Left renal cortex interstitium (tissue), 4 donors: Measurements from ENCODE around the gene ACVR1. TPM values are rescaled to one million over a fixed set of nuclear protein-coding genes. Genes with fewer than 3 reads are reported as not detected.
"Not testable (repeated sequence)": the region's sequence is repeated elsewhere in the genome, so short reads cannot be mapped to it uniquely, and the experiment has no call there.

ENCODE experiments used
- DNase-seq, 4 donors: peaks; one replicate each; pipeline ENCODE4 v3.0.0-alpha.2; 2013; ENCODE audit warnings: low read depth in 4 of 4, low spot score in 2 of 4, missing footprints in 1 of 4
- polyA plus RNA-seq, 4 donors: library from polyadenylated mRNA; unstranded; fragments of 120-200 nt; gene quantifications; one replicate each; pipeline ENCODE4 v1.2.1, GENCODE V29; 2013; ENCODE audit not compliant: insufficient read length in 4 of 4

The ACVR1 gene
- polyA plus RNA-seq, 4 donors: 24.5 to 33.8 (median 27.0) TPM

GRCh38 chr2:157831573-157832315 lies 44.4 kb downstream of the ACVR1 start:
- no peak for DNase-seq

- DNase-seq: no peak
Observed at GRCh38 chr2:157830696-157831570, 45.2 kb downstream of the ACVR1 start.

- DNase-seq: no peak
Observed at GRCh38 chr2:157830266-157830665, 45.9 kb downstream of the ACVR1 start.

GRCh38 chr2:157827377-157827776 lies 48.8 kb downstream of the ACVR1 start:
- DNase-seq: no peak

GRCh38 chr2:157826644-157827043 lies 49.5 kb downstream of the ACVR1 start:
- DNase-seq: not testable (repeated sequence)

GRCh38 chr2:157825885-157826284 lies 50.2 kb downstream of the ACVR1 start:
- DNase-seq: no peak

- DNase-seq: no peak
Observed at GRCh38 chr2:157822993-157823392, 53.1 kb downstream of the ACVR1 start.

- DNase-seq: no peak
Observed at GRCh38 chr2:157822533-157822932, 53.6 kb downstream of the ACVR1 start.

GRCh38 chr2:157821519-157822131 lies 54.5 kb downstream of the ACVR1 start:
- no peak for DNase-seq

- DNase-seq: no peak
Observed at GRCh38 chr2:157820193-157820592, 55.9 kb downstream of the ACVR1 start.

- DNase-seq: no peak
Observed at GRCh38 chr2:157819761-157820160, 56.4 kb downstream of the ACVR1 start.

- no peak for DNase-seq
Observed at GRCh38 chr2:157818227-157818626, 57.9 kb downstream of the ACVR1 start.

GRCh38 chr2:157815421-157815820 lies 60.7 kb downstream of the ACVR1 start:
- DNase-seq: no peak

- no peak for DNase-seq
Observed at GRCh38 chr2:157813467-157813866, 62.7 kb downstream of the ACVR1 start.

GRCh38 chr2:157810037-157810436 lies 66.1 kb downstream of the ACVR1 start:
- DNase-seq: no peak

GRCh38 chr2:157809212-157809611 lies 66.9 kb downstream of the ACVR1 start:
- DNase-seq: no peak

- DNase-seq: no peak
Observed at GRCh38 chr2:157808421-157808820, 67.7 kb downstream of the ACVR1 start.

- no peak for DNase-seq
Observed at GRCh38 chr2:157806426-157807077, 69.6 kb downstream of the ACVR1 start.

GRCh38 chr2:157805519-157805918 lies 70.6 kb downstream of the ACVR1 start:
- DNase-seq: no peak

GRCh38 chr2:157804355-157804754 lies 71.8 kb downstream of the ACVR1 start:
- DNase-seq: no peak

- DNase-seq: no peak
Observed at GRCh38 chr2:157803952-157804351, 72.2 kb downstream of the ACVR1 start.
